ENCODE measurements around the gene ZNHIT3.
"Not testable (repeated sequence)": the region's sequence is repeated elsewhere in the genome, so short reads cannot be mapped to it uniquely, and the experiment has no call there.

The ZNHIT3 gene

DNA sequence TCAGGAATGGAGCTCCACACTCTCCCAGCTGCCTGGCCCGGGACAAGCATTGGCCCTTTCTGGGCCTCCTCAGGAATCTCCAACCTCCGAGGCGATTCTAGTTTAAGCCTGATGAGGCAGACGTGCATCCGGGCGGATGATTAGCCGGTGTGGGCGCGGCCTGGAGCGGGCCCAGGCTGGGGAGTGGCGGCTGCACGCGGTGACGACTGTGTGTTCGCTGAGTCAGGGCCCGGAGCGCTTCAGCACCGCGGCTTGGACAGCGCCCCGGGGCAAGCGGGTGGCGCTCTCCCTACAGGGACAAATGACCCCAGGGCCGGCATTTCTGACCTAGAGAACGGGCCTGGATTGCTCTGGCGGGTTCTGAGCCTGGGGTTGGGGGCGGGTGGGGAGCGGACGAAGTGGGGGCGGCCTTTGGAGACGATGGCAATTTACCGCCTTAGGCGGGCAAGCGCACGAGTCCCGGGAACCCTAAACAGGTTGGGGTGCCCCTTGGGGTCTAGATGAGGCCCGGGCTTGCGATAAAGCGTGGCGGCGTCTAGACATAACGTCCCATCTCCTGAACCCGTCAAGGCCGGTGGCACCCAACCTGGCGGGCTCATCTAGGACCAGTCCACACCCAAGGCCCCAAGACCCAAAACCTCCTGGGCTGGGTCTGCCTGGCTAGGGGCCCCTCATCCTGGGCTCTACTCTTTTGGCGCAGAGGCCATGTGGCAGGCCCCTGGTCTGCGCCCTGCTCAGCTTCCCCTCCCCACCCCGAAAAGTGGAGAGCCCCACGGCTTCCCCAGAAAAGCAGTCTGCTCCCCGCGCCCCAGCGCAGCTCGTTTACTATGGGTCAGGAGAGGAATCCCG, 22.3 kb upstream of the ZNHIT3 start:
- Histone ChIP-seq H3K27ac (ENCODE audit: low read depth, low read length) (no peak overlapping the region), H3K36me3 (ENCODE audit: insufficient read depth, low read length) (no peaks in the 10 kb centered on the region), H3K4me3 (ENCODE audit: low read depth in 1 of 2, low read length in 2 of 2) (no peak overlapping the region), H3K27me3 (ENCODE audit: control insufficient read depth in 1 of 2, insufficient read depth in 2 of 2, low read length in 2 of 2) (peaks cover 22 to 25% of the 10 kb centered on the region in 2 donors), H3K9ac (ENCODE audit: low read length) (no peak overlapping the region), H3K4me1 (ENCODE audit: insufficient read depth, low read length) (no peaks in the 10 kb centered on the region), H3K9me3 (ENCODE audit: low read length) (no peaks in the 10 kb centered on the region)

DNA sequence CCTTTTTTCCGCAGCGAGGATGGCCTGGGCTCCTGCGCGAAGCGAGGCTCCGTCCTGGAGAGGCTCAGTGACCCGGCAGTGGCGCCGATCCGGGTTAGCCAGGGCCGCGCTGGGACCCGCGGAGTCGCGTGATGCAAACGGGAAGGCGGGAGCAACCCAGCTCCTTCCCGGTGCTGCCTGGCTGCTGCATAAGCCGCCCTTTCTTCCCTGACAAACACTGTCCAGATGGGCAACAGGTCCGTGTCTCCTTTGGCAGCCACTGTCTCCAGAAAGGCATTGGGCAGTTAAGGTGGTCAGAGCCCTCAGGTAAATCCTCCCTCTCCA, 21.8 kb upstream of the ZNHIT3 start:
- Histone ChIP-seq H3K4me3 (ENCODE audit: low read depth in 1 of 2, low read length in 2 of 2) (no peak overlapping the region), H3K36me3 (ENCODE audit: insufficient read depth, low read length) (no peaks in the 10 kb centered on the region), H3K9ac (ENCODE audit: low read length) (no peak overlapping the region), H3K9me3 (ENCODE audit: low read length) (no peaks in the 10 kb centered on the region), H3K27ac (ENCODE audit: low read depth, low read length) (no peak overlapping the region), H3K27me3 (ENCODE audit: control insufficient read depth in 1 of 2, insufficient read depth in 2 of 2, low read length in 2 of 2) (peaks cover 22 to 25% of the 10 kb centered on the region in 2 donors), H3K4me1 (ENCODE audit: insufficient read depth, low read length) (no peaks in the 10 kb centered on the region)

DNA sequence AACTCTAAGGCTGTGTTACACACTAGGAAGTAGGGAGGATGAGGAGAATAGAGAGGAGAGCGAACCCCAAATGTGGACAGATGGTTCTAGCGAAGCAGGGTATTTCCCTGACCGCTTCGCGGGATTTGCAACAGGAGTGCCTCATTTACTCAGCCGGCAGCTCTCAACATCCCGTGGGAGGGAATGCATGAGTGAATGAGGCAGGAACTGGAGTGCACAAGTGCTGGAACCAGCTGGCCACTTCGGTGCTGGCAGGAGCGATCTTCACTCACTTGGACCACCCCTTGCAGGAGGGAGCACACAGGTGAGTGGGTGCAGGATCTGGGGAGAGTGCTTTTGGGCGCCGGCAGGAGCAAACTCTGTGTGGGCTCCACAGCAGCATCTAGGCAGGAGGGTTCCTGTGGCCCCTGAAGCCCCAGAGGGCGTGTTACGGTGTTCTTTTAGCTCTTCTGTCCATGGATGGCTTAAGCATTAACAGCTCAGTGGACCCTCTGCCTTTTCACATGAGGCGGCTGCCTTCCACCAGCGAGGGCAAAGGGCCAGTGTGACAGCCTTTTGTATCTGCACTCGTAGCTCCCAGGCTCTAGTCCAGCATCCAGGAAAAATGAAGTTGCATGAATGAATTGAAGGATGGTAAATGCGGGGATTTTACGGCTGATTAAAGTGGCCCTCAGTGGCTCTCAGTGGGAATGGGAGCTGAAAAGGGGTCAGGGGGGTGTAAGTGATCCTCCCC, 17.4 kb upstream of the ZNHIT3 start:
- Histone ChIP-seq H3K27ac (ENCODE audit: low read depth, low read length) (no peak overlapping the region), H3K4me1 (ENCODE audit: insufficient read depth, low read length) (no peaks in the 10 kb centered on the region), H3K27me3 (ENCODE audit: control insufficient read depth in 1 of 2, insufficient read depth in 2 of 2, low read length in 2 of 2) (peaks cover 12 to 17% of the 10 kb centered on the region in 2 donors), H3K36me3 (ENCODE audit: insufficient read depth, low read length) (no peaks in the 10 kb centered on the region), H3K9ac (ENCODE audit: low read length) (no peak overlapping the region), H3K4me3 (ENCODE audit: low read depth in 1 of 2, low read length in 2 of 2) (no peak overlapping the region), H3K9me3 (ENCODE audit: low read length) (no peaks in the 10 kb centered on the region)

DNA sequence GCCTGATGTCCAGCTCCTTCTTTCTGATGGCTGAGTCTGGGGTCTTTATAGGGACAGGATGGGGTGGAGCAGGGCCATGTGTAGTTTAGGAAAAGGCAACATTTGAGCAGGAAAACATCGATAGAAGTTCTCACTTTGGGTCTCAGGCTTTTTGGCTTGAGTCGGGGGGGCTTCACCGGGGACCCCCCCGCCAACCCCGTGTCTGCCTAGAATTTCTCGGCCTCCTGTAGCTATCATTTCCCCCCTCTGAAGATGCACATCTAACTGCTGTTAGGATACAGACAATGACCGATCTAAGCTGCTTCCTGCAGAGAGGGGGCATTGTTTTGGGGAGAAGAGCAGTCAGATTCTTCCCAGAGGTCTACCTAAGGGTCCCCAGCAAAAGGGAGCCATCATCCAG, 16.7 kb upstream of the ZNHIT3 start:
- H3K27ac ChIP-seq (ENCODE audit: low read depth, low read length) = no peak overlapping the region
- no peaks in the 10 kb centered on the region for H3K9me3 ChIP-seq (ENCODE audit: low read length)
- H3K9ac ChIP-seq (ENCODE audit: low read length) = no peak overlapping the region
- H3K27me3 ChIP-seq (ENCODE audit: control insufficient read depth in 1 of 2, insufficient read depth in 2 of 2, low read length in 2 of 2) = peaks cover 9 to 10% of the 10 kb centered on the region in 2 donors
- H3K36me3 ChIP-seq (ENCODE audit: insufficient read depth, low read length) = no peaks in the 10 kb centered on the region
- no peaks in the 10 kb centered on the region for H3K4me1 ChIP-seq (ENCODE audit: insufficient read depth, low read length)
- no peak overlapping the region for H3K4me3 ChIP-seq (ENCODE audit: low read depth in 1 of 2, low read length in 2 of 2)

DNA sequence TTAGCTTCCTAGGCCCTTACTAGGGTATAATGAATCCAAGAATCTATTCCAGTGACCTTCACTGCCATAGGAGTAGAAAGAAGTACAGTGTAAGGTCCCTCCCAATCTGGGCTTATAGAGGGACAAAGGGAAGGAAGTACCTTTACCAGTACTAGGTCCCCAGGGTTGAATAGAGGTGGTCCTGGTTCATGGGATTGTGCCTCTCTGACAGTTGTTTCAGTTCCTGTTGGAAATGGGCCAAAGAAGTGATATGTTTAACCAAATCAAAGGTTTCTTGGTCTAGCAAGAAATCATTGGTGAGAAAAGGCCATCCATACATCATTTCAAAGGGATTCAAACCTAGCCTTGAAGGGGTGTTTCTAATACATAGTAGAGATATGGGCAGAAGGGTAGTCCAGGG, 16.0 kb upstream of the ZNHIT3 start:
- no peaks in the 10 kb centered on the region for H3K36me3 ChIP-seq (ENCODE audit: insufficient read depth, low read length)
- H3K4me1 ChIP-seq (ENCODE audit: insufficient read depth, low read length) = no peaks in the 10 kb centered on the region
- peaks cover under 1 to 3% of the 10 kb centered on the region in 2 donors for H3K27me3 ChIP-seq (ENCODE audit: control insufficient read depth in 1 of 2, insufficient read depth in 2 of 2, low read length in 2 of 2)
- no peaks in the 10 kb centered on the region for H3K9me3 ChIP-seq (ENCODE audit: low read length)
- no peak overlapping the region for H3K9ac ChIP-seq (ENCODE audit: low read length)
- no peak overlapping the region for H3K27ac ChIP-seq (ENCODE audit: low read depth, low read length)
- H3K4me3 ChIP-seq (ENCODE audit: low read depth in 1 of 2, low read length in 2 of 2) = no peak overlapping the region

DNA sequence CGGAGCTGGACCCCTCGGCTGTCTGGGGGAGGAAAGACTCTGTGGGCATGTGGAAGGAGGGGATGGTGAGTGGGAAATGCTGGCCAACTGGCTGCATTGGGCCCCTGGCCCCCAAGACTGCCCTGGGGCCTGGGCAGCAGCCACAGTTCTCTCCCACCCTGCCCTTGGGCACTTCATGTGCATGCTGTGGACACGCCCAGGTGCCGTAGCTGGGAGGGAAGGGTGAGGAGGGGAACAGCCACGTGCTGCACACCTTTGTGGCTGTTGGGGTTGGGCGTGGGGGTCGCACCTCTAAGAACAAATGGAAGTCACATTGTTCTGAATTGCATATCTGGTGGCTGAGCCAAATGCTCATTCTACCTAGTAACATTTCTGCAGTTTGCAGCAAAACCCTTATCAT, 11.9 kb upstream of the ZNHIT3 start:
- Histone ChIP-seq H3K27me3 (ENCODE audit: control insufficient read depth in 1 of 2, insufficient read depth in 2 of 2, low read length in 2 of 2) (no peaks in the 10 kb centered on the region), H3K9me3 (ENCODE audit: low read length) (no peaks in the 10 kb centered on the region), H3K27ac (ENCODE audit: low read depth, low read length) (no peak overlapping the region), H3K4me3 (ENCODE audit: low read depth in 1 of 2, low read length in 2 of 2) (no peak overlapping the region), H3K36me3 (ENCODE audit: insufficient read depth, low read length) (no peaks in the 10 kb centered on the region), H3K4me1 (ENCODE audit: insufficient read depth, low read length) (no peaks in the 10 kb centered on the region), H3K9ac (ENCODE audit: low read length) (no peak overlapping the region)

DNA sequence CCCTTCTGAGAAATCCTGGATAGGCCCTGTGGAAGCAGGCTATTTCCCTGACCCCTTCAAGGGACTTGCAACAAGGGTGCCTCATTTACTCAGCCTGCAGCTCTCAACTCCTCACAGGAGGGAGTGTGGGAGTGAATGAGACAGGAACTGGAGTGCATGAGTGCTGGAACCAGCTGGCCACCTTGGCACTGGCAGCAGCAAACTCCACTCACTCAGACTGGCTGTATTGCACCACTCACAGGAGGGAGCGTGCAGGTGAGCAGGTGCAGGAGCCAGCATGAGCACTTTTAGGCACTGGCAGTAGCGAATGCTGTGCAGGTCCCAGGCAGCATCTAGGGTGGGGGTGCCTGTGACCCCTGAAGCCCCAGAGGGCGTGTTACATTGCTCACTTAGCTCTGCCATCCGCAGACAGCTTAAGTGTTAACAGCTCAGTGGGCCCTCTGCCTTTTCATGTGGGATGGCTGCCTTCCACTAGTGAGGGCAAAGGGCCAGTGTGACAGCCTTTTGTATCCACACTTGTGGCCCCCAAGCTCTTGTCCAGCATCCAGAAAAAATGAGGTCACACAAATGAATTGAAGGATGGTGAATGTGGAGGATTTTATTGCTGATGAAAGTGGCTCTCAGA, 11.0 kb upstream of the ZNHIT3 start:
- H3K4me3 ChIP-seq (ENCODE audit: low read depth in 1 of 2, low read length in 2 of 2) = no peak overlapping the region
- no peaks in the 10 kb centered on the region for H3K36me3 ChIP-seq (ENCODE audit: insufficient read depth, low read length)
- no peaks in the 10 kb centered on the region for H3K27me3 ChIP-seq (ENCODE audit: control insufficient read depth in 1 of 2, insufficient read depth in 2 of 2, low read length in 2 of 2)
- H3K4me1 ChIP-seq (ENCODE audit: insufficient read depth, low read length) = no peaks in the 10 kb centered on the region
- no peak overlapping the region for H3K9ac ChIP-seq (ENCODE audit: low read length)
- H3K9me3 ChIP-seq (ENCODE audit: low read length) = no peaks in the 10 kb centered on the region
- H3K27ac ChIP-seq (ENCODE audit: low read depth, low read length) = no peak overlapping the region

DNA sequence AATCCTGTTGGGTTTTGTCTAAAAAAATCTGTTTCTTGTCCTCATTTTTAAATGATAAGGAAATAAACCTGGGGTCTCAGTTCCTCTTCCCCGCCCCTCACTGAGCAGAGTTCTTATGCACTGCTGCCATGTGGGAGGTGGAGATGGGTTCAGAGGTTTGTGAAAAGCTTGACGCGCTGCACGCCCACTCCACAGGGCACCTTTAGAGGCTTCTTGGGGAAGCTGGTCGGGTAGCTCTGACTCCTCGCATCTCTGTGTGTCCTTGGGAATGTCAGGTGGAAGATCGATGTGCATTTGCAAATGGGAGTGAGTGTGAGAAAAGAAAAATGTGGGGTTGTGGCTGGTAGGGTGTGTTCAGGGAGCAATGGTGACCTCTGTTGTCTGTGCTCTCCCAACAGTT, 4.7 kb upstream of the ZNHIT3 start:
- no peaks in the 10 kb centered on the region for H3K9me3 ChIP-seq (ENCODE audit: low read length)
- no peak overlapping the region for H3K9ac ChIP-seq (ENCODE audit: low read length)
- H3K36me3 ChIP-seq (ENCODE audit: insufficient read depth, low read length) = no peaks in the 10 kb centered on the region
- H3K27ac ChIP-seq (ENCODE audit: low read depth, low read length) = no peak overlapping the region
- no peak overlapping the region for H3K4me3 ChIP-seq (ENCODE audit: low read depth in 1 of 2, low read length in 2 of 2)
- H3K27me3 ChIP-seq (ENCODE audit: control insufficient read depth in 1 of 2, insufficient read depth in 2 of 2, low read length in 2 of 2) = peaks cover 0 to 14% of the 10 kb centered on the region in 2 donors
- H3K4me1 ChIP-seq (ENCODE audit: insufficient read depth, low read length) = peaks cover 23% of the 10 kb centered on the region

DNA sequence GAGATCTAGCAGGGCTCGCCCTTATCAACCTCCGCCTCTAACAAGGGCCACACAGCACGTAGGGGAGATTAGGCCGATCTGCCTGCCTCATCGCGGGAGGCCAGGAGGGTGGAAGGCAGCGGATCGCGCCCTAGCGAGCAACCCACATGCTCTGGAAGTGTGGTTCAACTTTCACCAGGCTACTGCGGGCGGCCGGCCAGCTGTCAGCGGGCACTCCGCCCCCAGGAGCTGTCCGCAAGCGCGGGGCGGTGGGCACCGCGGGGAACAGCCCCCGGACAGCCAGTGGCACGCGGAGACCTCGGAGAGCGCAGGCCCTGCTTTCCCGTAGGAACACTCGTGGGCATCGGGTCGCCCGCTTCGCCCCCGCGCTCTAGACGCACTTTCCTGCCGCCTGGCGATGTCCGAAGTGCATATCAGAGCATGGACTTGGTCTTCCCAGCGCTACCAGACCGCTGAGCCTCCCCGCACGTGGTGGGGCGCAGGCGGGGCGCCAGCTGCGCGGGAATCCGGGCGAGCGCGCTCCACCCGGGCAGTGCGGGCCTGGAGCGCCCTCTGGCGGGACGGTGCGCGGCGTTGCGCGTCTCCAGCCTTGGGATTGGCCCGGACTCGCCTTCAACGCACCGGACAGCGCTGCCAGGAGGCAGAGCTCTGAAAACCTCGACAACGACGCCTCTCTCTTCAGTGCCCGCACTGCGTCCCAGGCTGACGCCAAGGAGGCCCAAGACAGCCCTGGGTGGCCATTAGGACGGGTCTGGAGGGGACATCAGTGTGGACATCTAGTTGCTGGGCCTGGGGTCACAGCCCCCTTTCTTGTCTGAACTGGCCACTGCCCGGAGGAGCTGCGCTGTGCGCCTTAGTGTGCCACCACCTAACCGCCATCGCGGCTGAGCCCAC, 3.6 kb upstream of the ZNHIT3 start:
- Histone ChIP-seq H3K27ac (ENCODE audit: low read depth, low read length) (no peak overlapping the region), H3K27me3 (ENCODE audit: control insufficient read depth in 1 of 2, insufficient read depth in 2 of 2, low read length in 2 of 2) (peaks cover 0 to 14% of the 10 kb centered on the region in 2 donors), H3K4me3 (ENCODE audit: low read depth in 1 of 2, low read length in 2 of 2) (peak overlapping the region; percentile 45 to 59), H3K9me3 (ENCODE audit: low read length) (no peaks in the 10 kb centered on the region), H3K9ac (ENCODE audit: low read length) (no peak overlapping the region), H3K4me1 (ENCODE audit: insufficient read depth, low read length) (peaks cover 25% of the 10 kb centered on the region), H3K36me3 (ENCODE audit: insufficient read depth, low read length) (no peaks in the 10 kb centered on the region)

DNA sequence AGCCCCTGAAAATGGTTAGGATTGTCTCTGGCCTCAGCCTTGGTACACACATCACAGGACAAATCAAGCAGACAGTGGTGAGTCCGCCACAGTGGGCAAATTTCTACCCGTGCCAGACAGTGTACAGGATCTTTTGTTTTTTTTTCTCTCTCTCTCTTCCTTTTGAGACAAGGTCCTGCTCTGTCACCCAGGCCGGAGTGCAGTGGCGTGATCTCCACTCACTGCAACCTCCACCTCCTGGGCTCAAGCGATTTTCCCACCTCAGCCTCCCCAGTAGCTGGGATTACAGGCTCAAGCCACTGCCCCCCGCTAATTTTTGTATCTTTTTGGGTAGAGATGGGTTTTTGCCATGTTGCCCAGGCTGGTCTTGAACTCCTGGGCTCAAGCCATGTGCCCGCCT, 2.5 kb upstream of the ZNHIT3 start:
- peaks cover 0 to 14% of the 10 kb centered on the region in 2 donors for H3K27me3 ChIP-seq (ENCODE audit: control insufficient read depth in 1 of 2, insufficient read depth in 2 of 2, low read length in 2 of 2)
- not testable (repeated sequence) for H3K27ac ChIP-seq (ENCODE audit: low read depth, low read length)

DNA sequence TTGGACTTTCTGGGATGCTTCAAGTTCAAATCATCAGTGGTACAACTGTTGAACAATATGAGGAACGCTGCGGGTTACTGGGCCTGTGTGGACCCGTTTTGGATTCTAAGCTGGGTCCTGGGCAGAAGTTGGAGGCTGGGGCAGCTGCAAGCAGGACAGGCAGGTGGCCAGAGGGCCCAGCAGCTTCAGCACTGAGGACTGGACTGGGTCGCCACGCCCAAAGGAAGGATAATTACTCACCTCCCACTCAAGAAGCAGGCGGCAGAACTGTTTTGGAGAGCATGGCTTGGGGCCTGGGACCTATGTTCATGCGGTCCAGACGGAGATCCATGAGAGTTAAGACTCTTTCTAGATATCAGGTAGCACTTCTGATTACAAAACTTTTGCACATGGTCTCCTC, 1.5 kb upstream of the ZNHIT3 start:
- H3K27me3 ChIP-seq (ENCODE audit: control insufficient read depth in 1 of 2, insufficient read depth in 2 of 2, low read length in 2 of 2) = peaks cover 0 to 14% of the 10 kb centered on the region in 2 donors
- H3K9ac ChIP-seq (ENCODE audit: low read length) = no peak overlapping the region
- peaks cover 28% of the 10 kb centered on the region for H3K4me1 ChIP-seq (ENCODE audit: insufficient read depth, low read length)
- H3K36me3 ChIP-seq (ENCODE audit: insufficient read depth, low read length) = no peaks in the 10 kb centered on the region
- H3K27ac ChIP-seq (ENCODE audit: low read depth, low read length) = no peak overlapping the region
- H3K9me3 ChIP-seq (ENCODE audit: low read length) = no peaks in the 10 kb centered on the region
- H3K4me3 ChIP-seq (ENCODE audit: low read depth in 1 of 2, low read length in 2 of 2) = no peak overlapping the region

More for the DNA sequence above, 2.5 kb upstream of the ZNHIT3 start:
- not testable (repeated sequence) for H3K9me3 ChIP-seq (ENCODE audit: low read length); H3K9ac ChIP-seq (ENCODE audit: low read length); H3K4me3 ChIP-seq (ENCODE audit: low read depth in 1 of 2, low read length in 2 of 2); H3K36me3 ChIP-seq (ENCODE audit: insufficient read depth, low read length)
- H3K4me1 ChIP-seq (ENCODE audit: insufficient read depth, low read length) = peaks cover 28% of the 10 kb centered on the region
